Upper lobe of left lung (tissue), 4 donors: Measurements from ENCODE around the gene PPP6R3.

ENCODE experiments used
- EP300 ChIP-seq, 4 donors: sonication (generic); formaldehyde crosslinking; IDR thresholded peaks; one replicate each; pipeline ENCODE4 v1.5.1; 2017; ENCODE audit warnings: antibody characterized with exemption in 4 of 4, control low read depth in 2 of 4
- POLR2A ChIP-seq, 4 donors: fragments of 450-650 bp; IDR thresholded peaks; one replicate each; pipeline ENCODE4 v1.5.1; 2016 to 2017; ENCODE audit warnings: antibody characterized with exemption in 4 of 4, mild to moderate bottlenecking in 2 of 4
- POLR2AphosphoS5 ChIP-seq, 2 donors: sonication (generic); formaldehyde crosslinking; IDR thresholded peaks; one replicate each; pipeline ENCODE4 v1.5.1; 2017; ENCODE audit warnings: antibody characterized with exemption in 2 of 2
- TF ChIP-seq, protein P1 (sequence below), 6 experiments: fragments of 450-650 bp in 4 of 6; fragments of 200-600 bp in 2 of 6; sonication (generic) in 2 of 6; IDR thresholded peaks; one replicate each; pipeline ENCODE4 v1.5.1; 2016 to 2019; ENCODE audit warnings: antibody characterized with exemption in 6 of 6

DNA sequence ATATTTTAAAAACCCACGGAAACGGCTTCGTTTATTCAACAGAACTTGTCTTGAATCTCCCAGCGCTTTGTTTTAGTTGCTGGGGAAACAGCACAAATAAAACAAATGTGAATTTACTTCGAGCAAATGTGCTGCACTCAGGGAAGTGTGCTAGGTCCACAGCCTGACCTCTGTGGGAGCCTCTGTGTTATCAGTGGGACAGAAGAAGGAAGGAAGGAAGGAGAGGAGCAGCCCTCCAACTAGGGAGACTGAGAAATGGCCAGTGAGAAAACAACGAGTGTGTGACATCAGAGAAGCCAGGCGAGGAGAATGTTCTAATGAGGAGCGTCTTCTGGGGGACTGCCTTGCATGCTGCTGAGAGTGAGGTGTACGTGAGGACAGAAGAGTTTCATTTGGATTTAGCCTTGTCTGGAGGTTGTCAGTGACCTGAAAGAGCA, 42.7 kb downstream of the PPP6R3 start:
- TF ChIP-seq, protein P1, sequence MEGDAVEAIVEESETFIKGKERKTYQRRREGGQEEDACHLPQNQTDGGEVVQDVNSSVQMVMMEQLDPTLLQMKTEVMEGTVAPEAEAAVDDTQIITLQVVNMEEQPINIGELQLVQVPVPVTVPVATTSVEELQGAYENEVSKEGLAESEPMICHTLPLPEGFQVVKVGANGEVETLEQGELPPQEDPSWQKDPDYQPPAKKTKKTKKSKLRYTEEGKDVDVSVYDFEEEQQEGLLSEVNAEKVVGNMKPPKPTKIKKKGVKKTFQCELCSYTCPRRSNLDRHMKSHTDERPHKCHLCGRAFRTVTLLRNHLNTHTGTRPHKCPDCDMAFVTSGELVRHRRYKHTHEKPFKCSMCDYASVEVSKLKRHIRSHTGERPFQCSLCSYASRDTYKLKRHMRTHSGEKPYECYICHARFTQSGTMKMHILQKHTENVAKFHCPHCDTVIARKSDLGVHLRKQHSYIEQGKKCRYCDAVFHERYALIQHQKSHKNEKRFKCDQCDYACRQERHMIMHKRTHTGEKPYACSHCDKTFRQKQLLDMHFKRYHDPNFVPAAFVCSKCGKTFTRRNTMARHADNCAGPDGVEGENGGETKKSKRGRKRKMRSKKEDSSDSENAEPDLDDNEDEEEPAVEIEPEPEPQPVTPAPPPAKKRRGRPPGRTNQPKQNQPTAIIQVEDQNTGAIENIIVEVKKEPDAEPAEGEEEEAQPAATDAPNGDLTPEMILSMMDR (IDR thresholded peaks at IDR 0.05), result no peak
- no peak for TF ChIP-seq POLR2AphosphoS5 (IDR thresholded peaks at IDR 0.05)
- TF ChIP-seq POLR2A (IDR thresholded peaks at IDR 0.05), result no peak
- no peak for TF ChIP-seq EP300 (IDR thresholded peaks at IDR 0.05)
